ENCODE results near the gene PHF21A. TPM values are rescaled to one million over a fixed set of nuclear protein-coding genes. Genes with fewer than 3 reads are reported as not detected.

PHF21A gene
- total and polyA plus RNA-seq, 2 of the 8 experiments (the other 6 are each of a cell fraction or from before 2014, with no cell fraction given), result 17.6 to 40.3 TPM

GRCh38 chr11:45915446-45915845 lies 205.8 kb downstream of the PHF21A start (continued):
- no peak for TF ChIP-seq KDM5A (IDR thresholded peaks at IDR 0.05; ENCODE audit: low read length)
- no peak for TF ChIP-seq PHF8 (conservative IDR thresholded peaks at IDR 0.05; ENCODE audit: low read depth, low read length)
